Measurements from ENCODE around the gene KCNK6.

Gene KCNK6

DNA sequence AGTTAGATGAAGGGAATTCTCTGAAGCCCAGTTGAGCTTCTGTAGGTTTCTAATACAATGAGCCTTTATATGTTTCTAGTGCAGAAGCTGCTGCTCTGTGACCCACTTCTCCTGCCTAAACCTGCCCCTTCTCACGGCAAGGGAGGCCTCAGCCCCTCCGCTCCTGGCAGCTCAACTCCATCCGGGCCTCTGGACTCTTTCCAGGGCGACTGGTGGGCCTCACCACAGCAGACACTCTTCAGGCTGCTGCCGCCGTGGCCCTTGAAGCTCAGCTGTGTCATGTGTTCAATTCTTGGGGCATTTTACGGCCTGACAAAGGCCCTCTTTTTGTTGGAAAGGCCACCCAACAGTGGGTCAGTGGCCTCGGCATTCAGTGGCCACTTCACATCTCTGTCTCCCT is 25.6 kb upstream of the KCNK6 start:
- DNase-seq (ENCODE audit: low read depth in 2 of 3, low spot score in 2 of 3): no peak

DNA sequence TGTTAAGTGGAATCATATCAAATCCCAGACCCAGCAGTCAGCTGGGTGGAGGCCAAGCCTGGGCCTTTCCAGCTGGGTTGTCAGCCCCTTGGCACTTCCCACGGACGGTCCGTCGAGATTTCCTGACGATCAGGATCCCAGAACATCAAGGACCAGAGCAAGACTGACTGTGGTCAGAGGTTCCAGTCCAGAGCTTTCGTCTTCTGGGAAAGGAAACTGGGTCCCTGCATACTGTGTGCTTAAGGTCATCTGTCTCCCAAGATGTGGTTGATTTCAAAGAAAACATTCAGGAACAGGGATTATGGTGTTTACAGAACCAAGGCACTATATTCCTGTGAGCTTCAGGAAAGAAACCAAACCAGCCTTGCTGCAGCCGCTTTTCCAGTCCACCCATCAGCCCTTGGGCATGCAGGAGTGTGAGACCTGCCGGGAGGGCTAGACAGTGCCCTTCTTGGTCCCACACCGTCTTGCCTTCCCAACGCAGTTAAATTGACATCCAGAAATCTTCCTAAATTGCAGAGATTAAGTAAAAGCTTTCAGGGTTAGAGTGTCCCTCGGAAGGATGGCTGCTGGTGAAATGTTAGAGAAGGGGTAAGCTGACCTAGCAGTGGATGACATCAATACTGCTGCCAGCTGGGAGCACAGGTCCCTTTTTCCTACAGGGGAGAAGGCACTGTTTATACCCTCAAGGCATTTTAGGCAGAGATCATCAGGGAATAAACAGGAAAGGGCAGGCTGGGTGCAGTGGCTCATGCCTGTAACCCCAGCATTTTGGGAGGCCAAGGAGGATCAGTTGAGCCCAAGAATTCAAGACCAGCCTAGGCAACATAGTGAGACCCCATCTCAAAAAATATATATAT is 20.6 kb upstream of the KCNK6 start:
- DNase-seq (ENCODE audit: low read depth in 2 of 3, low spot score in 2 of 3): no peak

DNA sequence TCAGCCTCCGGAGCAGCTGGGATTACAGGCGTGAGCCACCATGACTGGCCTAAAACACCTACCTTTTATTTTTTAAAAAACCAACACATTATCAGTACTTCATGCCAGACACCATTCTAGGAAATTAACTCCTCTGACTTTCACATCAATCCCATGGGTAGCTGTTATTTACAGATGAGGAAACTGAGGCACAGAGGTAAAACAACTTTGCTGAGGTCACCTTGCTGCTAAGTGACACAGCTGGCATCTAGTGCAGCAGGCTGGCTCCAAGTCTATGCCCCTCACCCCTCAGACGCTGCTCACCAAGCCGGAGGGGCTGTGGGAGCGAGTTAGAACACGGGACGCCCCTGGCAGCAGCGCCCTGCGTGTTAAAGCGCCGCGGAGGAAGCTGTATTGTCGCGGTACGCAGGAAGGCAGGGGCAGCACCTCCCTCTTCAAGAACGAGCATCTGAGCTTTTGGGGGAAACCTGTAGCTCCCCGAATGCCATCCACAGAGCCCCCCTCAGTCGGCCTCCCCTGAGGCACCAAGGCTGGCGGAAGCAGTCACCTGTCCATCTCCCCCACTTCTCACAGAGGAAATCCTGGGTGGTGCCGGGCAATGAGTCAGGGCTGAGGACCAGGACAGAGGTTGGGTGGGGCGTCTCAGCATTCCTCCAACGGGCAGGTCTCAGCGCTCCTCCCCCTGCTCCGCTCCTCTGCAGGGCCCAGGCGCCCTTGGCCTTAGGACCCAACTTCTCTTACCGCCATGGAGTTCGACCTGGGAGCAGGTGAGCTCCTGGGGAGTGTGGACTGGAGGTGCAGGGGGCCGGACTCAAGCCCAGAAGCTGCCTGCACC is 15.9 kb upstream of the KCNK6 start, which contains the start of gene C19orf33:
C19orf33 (plus strand) TSS at position 735 of the 835 bp plus-strand sequence; CDS start at position 746, 11 bp downstream.
- DNase-seq (ENCODE audit: low read depth in 2 of 3, low spot score in 2 of 3): no peak

DNA sequence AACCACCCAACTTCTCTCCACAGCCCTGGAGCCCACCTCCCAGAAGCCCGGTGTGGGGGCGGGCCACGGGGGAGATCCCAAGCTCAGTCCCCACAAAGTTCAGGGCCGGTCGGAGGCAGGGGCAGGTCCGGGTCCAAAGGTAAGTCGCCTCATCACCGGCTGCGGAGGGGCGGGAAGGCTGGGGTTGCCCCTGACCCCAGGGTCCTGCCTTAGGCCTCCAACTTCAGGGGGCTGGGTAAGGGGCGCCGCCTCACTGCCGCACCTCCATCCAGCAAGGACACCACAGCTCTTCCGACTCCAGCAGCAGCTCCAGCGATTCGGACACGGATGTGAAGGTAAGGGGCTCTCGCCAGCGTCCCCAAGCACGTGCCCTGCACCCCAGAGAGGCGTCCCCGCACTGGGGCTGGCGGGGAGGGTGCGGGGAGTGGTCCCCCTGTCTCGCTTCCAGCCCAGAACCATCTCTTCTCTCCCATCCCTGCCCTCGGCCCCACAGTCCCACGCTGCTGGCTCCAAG is 15.2 kb upstream of the KCNK6 start:
- no peak for DNase-seq (ENCODE audit: low read depth in 2 of 3, low spot score in 2 of 3)

DNA sequence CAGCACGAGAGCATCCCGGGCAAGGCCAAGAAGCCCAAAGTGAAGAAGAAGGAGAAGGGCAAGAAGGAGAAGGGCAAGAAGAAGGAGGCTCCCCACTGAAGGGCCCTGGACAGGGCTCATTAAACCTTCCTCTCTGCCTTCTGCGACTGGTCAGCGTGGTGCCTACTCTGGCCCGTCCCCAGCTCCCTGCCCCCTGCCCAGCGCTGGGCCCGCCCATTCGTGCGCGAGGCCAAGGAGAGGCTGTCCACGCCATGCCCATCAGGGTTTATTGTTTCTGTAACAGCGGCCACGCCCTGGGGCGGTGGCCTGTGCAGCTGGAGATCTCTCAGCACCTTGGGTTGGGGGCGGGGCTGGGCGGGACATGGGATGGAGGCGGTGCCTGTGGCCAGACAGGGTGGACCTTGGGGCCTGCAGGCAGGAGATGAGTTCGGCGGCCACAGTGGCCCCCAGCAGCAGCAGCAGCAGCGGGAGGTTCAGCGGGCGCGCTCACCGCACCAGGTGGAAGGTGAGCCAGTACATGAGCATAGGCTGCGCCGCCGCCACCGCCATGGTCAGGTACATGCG is 14.7 kb upstream of the KCNK6 start:
- no peak for DNase-seq (ENCODE audit: low read depth in 2 of 3, low spot score in 2 of 3)

DNA sequence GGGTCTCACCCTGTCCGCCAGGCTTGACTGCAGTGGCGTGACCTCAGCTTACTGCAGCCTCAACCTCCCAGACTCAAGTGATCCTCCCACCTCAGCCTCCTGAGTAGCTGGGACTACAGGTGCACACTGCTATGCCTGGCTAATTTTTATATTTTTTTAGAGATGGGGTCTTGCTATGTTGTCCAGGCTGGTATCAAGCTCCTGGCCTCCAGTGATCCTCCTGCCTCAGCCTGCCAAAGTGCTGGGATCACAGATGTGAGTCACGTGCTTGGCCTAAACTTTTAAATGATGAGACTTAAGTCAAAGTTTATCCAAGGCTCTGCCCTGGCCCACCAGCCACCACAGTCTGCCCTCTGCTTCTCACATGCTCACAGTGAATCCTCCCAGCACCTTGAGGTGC is 13.4 kb upstream of the KCNK6 start:
- no peak for DNase-seq (ENCODE audit: low read depth in 2 of 3, low spot score in 2 of 3)

DNA sequence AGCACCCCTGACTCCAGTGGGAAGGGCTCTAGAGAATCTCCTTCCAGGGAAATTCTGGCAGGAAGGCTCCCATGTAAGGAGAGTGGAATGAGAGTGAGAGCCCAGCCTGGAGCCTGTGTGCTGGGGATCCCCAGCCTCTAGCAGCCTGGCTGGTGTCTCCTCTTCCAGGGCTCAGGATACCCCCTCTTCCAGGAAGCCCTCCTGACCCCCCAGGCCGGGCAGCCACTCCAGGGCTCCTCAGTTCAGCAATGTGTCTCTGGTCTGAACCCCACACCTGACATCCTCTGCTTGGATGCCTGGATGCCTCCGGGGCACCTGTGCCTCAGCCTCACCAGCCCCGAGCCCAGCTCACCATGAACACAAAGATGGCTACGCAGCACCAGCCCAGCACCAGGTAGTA is 12.6 kb upstream of the KCNK6 start:
- DNase-seq (ENCODE audit: low read depth in 2 of 3, low spot score in 2 of 3): no peak

DNA sequence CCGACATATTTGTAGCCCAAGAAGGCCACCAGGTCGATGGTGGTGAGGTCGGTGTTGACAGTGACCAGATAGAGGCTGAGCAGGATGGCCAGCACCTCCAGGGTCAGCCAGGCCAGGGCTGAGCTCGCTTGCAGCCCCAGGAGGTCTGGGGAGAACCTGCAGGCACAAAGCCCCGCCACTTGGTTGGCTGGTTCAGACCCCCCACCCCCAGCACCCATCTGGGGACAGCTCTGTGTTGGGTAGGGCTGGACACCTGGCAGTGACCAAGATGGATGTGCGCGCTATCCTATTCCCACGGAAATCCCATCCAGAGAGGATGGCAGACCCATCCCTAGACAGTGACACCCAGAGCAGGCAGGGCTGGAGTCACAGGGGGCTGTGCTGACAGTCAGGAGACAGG is 12.0 kb upstream of the KCNK6 start:
- DNase-seq (ENCODE audit: low read depth in 2 of 3, low spot score in 2 of 3): no peak

DNA sequence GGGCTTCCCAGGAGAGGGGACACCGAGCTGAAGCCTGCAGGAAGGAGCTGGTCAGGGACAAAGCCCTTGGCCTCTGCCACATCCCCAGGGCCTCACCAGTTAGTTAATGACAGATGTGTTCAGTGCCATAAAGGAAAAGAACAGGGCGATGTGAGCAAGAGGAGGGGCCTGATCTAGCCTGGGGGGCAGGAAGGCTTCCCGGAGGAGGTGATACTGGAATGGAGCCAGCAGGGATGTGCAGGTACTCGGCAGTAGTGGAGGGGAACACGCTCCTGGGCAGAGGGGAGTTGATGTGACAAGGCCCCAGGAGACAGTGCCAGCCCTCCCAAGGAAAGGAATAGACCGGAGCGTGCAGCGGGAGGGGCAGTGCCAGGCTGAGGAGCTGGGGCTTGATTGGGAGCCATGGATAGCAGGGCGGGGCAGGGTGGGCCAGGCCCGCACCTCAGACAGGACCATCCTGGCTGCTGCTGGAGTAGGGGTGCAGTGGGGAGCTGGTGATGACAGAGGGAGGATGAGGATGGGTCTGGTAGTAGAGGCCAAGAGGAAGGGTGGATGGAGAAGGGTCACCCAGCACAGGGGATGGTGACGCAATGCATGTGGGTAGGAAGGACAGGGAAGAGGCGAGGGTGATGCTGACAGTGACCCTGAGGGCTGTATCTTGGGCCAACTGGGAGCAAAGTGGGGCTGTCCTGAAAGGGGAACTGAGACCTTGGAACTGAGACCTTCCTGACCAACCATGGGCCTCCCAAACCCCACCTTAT is 11.5 kb upstream of the KCNK6 start:
- no peak for DNase-seq (ENCODE audit: low read depth in 2 of 3, low spot score in 2 of 3)

DNA sequence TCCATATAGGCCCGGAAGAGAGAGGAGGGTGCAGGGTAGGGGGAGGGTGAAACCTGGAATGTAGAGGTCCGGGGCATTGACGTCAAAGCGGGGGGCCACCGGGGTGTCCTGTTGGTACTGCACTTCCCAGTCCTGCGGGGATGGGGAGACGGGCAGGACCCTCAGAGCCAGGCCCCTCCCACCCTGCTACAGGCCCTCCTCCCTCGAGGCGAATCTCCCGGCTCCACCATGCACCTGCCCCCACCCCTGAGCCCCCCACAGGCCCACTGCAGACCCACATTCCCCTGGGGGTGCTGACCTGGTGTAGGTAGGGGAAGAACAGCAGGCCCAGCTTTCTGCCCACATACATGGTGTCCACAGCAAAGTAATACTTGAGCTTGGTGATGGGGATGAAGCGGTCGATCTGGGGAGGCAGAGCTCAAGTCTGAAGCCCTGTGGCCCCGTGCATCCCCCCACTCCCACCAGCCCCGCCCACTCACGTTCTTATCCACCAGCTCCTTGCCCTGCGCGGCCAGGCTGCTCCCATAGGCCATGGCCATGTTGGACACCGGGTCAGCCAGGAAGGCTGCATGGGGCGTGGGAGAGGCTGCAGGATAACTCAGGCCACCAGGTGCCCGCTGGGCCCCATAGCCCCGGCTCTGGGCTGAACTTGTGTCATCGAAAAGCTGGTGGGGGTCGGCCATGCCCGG is 10.6 kb upstream of the KCNK6 start:
- no peak for DNase-seq (ENCODE audit: low read depth in 2 of 3, low spot score in 2 of 3)

DNA sequence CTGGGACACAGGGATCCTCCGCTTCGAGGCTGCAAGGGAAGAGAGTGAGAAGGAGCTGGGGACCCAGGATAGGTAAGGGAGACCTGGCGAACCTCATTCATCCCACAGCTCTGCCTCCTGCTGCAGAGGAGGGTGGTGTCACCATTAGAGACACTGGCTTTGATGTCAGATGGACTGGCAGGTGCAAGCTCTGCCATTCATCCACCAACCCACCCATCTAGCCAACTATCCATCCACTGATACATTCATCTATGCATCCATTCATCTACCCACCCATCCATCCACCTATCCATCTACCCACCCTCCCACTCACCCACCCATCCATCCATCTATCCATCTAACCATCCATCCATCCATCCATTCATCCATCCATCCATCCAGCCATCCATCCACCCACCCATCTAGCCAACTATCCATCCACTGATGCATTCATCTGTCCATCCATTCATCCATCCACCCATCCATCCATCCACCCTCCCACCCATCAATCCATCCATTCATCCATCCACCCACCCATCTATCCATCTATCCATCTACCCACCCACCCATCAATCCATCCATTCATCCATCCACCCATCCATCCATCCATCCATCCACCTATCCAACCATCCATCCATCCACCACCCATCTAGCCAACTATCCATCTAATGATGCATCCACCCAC is 9.9 kb upstream of the KCNK6 start:
- DNase-seq (ENCODE audit: low read depth in 2 of 3, low spot score in 2 of 3): no peak

DNA sequence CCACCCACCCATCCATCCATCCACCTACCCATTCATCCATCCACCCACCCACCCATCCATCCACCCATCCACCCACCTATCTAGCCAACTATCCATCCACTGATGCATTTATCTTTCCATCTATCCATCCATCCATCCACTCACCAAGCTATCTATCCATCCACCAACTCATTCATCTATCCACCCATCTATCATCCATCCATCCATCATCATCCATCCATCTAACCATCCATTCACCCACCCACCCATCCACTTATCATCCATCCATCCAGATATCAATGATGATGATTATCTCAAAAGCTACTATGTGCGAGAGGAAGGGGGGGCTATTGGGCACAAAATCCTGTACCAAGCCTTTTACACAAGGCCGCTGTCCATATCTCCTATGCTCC is 9.4 kb upstream of the KCNK6 start:
- no peak for DNase-seq (ENCODE audit: low read depth in 2 of 3, low spot score in 2 of 3)

DNA sequence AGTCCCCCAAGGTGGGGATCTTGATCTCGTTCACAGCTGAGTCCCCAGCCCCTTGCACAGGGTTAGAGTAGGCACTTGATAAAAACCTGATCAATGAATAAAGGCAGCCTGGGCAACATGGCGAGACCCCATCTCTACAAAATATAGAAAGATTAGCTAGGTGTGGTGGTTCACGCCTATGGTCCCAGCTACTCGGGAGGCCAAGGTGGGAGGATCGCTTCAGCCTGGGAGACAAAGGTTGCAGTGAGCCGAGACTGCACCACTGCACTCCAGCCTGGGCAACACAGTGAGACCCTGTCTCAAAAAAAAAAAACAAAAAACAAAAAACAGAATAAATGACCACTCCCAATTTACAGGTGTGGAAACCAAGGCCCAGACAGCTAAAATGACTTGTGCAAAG is 8.7 kb upstream of the KCNK6 start:
- no peak for DNase-seq (ENCODE audit: low read depth in 2 of 3, low spot score in 2 of 3)

DNA sequence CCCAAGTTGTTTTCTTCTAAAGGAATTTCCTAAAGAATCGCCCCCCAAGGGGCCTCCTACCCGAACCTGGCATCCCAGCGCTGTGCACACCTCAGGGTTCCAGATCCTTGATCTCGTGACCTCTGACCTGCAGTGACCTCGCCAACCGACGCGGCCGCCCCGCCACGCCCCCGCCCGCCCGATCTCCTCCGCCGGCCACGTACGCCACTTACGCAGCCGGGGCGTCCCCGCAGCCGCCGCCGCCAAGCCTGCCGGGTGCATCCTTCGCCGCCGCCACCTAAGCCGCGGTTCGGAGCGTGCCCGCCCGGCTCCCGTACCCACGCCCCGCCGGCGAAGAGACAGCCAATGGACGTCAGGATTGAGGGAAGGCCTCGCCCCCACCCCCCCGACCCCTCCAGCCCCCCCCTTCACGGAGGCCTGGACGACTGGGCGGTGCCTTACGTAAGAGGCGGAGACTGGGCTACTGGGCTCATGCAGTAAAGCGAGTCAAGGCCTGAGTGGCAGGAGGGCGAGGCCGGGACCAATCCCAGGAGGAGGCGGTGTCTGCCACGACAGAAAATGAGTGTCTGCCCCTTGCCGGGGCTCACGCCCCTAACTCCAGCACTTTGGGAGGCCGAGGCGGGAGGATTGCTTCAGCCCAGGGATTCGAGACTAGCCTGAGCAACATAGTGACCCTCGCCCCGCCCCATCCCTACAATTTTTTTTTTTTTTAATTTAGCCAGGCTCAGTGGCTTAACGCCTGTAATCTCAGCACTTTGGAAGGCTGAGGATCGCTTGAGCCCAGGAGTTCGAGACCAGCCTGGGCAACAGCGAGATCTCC is 3.8 kb upstream of the KCNK6 start, which contains the start of gene YIF1B:
YIF1B (minus strand) TSS at position 291 of the 820 bp plus-strand sequence; CDS start at position 261, 30 bp downstream.
- peak; percentile 75 to 95 (median 90) for DNase-seq (ENCODE audit: low read depth in 2 of 3, low spot score in 2 of 3)

DNA sequence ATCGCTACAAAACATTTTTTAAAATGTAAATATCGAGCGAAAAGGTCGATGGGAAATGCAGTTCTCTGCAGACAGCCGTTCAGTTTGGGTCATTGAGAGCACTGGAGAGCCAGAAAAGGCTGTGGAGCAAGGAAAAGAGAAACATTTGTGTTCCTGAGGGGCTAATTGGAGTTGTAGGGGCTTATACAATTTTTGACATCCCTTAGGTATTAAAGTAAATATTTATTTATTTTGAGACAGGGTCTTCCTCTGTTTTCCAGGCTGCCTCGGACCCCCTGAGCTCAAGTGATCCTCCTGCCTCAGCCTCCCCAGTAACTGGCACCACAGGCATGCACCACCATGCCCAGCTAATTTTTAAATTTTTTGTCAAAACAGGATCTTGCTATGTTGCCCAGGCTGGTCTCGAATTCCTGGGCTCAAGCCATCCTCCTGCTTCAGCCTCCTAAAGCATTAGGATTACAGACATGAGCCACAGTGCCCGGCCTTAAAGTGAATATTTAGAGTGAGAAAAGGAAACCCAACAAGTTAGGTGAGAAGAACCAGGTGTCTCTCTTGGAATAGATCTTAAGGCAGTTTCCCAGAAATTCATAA is 3.1 kb upstream of the KCNK6 start:
- DNase-seq (ENCODE audit: low read depth in 2 of 3, low spot score in 2 of 3): no peak

DNA sequence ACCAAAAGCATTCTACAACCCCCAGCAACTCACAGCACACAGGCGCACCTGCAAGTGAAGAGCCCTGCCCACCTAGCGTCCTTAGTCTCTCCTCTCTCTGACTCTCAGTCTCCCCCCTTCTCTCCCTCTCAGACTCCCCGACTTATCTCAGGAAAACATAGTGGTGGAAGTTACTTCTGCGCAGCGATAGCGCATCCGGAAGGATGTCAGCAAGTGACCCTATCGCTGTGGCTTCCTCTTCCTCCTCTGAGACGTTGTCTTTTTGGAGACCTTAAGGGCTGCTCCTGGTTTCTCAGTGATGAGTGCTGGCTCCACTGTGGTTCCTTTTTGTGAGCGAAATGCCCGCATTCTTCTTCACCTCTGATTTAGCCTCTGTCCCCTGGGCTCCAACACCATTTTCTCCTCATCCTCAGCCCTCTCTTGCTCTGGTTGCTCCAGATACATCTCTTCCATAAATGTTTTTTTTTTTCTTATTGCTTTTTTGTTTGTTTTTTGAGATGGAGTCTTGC is 2.5 kb upstream of the KCNK6 start:
- no peak for DNase-seq (ENCODE audit: low read depth in 2 of 3, low spot score in 2 of 3)

DNA sequence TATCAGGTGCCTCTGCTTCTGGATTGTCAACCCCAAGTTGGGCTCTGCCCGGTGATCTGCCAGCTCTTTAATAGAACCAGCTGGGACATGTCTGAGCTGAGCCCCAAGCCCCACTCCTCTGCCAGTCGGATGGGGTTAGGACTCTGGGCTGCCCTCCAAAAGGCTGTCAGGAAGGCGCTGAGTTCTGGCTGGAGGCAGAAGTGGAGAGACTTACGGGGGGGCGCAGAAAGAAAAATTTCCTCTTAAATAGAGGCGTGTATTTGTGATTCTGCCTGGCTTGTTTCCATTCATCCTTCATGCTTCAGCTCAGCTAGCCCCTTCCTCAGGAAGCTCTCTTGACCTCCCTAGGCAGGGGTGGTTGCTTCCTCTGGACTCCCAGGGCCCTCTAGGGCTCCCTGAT is 985 bp upstream of the KCNK6 start:
- no peak for DNase-seq (ENCODE audit: low read depth in 2 of 3, low spot score in 2 of 3)

DNA sequence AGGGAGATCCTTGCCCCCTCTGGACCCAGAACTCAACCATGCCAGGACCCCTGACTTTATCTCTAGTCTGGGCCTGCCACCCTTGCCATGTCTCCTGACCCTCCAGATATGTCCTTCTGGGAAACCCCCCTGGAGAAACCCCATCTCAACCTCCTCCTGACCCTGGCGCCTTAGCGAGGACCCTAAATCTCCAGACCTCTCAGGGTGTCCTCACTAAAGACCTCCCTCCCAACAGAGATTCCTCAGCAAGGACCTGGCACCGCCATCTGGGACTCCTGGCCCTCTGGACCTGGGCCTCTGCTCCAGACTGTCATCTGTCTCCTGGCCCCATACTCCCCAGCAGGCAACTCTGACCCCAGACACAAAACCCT is 1.3 kb downstream of the KCNK6 start:
- no peak for DNase-seq (ENCODE audit: low read depth in 2 of 3, low spot score in 2 of 3)

Measured in activated CD8-positive, alpha-beta memory T cell treated with anti-CD3 and anti-CD28 coated beads for 48 hours (primary cell).